Mammary epithelial cell (primary cell): ENCODE results near the gene NOX5.

Experiments
- EZH2 ChIP-seq: IDR thresholded peaks from 2 replicates; pipeline ENCODE4 v1.6.1; 2012; ENCODE audit warnings: low read length, inconsistent platforms, borderline replicate concordance
- TF ChIP-seq, protein P1 (sequence below), 2 donors: IDR thresholded peaks in 1 of 2; conservative IDR thresholded peaks in 1 of 2; 2 replicates each; pipeline ENCODE4 v1.5.1; 2011 to 2012; ENCODE audit warnings: inconsistent platforms in 2 of 2, low read length in 2 of 2, mild to moderate bottlenecking in 2 of 2, control low read depth in 1 of 2, low read depth in 1 of 2; ENCODE audit not compliant: insufficient read depth in 1 of 2; ENCODE audit errors: extremely low read depth in 1 of 2

DNA sequence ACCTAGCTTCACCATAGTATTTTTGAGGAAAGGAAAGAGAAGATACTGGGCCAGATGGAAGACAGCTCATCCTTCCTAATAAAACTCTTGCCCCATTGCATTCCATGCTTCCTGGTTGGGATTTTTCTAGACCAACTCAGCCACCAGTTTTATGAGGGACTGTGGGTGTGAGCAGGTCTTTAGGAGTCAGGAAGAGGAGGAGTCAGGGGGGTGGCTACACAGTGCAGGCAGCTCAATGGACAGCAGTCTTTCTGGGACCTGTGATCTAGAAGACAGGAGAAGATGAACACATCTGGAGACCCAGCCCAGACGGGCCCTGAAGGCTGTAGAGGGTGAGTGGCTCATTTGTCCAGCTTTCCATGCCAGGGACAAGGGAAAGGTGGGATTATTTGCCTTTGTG lies at the start of gene NOX5:
- TF ChIP-seq, protein P1, sequence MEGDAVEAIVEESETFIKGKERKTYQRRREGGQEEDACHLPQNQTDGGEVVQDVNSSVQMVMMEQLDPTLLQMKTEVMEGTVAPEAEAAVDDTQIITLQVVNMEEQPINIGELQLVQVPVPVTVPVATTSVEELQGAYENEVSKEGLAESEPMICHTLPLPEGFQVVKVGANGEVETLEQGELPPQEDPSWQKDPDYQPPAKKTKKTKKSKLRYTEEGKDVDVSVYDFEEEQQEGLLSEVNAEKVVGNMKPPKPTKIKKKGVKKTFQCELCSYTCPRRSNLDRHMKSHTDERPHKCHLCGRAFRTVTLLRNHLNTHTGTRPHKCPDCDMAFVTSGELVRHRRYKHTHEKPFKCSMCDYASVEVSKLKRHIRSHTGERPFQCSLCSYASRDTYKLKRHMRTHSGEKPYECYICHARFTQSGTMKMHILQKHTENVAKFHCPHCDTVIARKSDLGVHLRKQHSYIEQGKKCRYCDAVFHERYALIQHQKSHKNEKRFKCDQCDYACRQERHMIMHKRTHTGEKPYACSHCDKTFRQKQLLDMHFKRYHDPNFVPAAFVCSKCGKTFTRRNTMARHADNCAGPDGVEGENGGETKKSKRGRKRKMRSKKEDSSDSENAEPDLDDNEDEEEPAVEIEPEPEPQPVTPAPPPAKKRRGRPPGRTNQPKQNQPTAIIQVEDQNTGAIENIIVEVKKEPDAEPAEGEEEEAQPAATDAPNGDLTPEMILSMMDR (conservative IDR thresholded peaks at IDR 0.05 in 1 of 2, IDR thresholded peaks at IDR 0.05 in 1 of 2; ENCODE audit: extremely low read depth in 1 of 2, insufficient read depth in 1 of 2, low read depth in 1 of 2, low read length in 2 of 2), result no peak
- TF ChIP-seq EZH2, result no peak
